PC-9 (cell line): ENCODE data around the gene DGCR6L.

Experiments used
- CTCF ChIP-seq: fragments of 200-600 bp; sonication (generic); conservative IDR thresholded peaks from 2 replicates; pipeline ENCODE4 v1.6.1; 2017; ENCODE audit warnings: mixed run types, antibody characterized with exemption, mild to moderate bottlenecking, moderate library complexity
- EZH2 ChIP-seq: fragments of 200-600 bp; sonication (generic); IDR thresholded peaks from 2 replicates; pipeline ENCODE4 v1.8.0; 2017; ENCODE audit warnings: antibody characterized with exemption, low read depth

- TF ChIP-seq CTCF = no peak
- TF ChIP-seq EZH2 = no peak
Observed at GRCh38 chr22:20291249-20291586, 28.6 kb downstream of the DGCR6L start.
